Measurements from ENCODE around the gene AFAP1L1.

The AFAP1L1 gene

DNA sequence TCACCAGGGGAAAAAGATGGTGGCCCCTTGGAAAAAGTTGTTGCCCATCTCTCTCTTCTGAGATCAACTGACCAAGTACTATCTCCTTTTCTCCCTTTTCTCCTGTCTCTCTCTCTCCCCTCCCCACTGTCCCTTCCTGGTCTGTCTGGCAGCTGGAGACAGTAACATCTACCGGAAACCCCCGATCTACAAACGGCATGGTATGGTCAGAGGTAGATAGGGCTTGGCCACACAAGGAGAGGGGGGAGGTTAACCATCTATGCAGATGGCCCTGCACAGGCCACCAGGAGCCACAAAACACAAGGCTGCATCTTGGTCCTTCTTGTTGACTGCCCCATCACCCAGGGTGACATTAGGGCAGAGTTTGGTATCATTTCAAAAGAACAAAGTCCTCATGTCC lies 29.3 kb upstream of the AFAP1L1 start:
- TF ChIP-seq CTCF (IDR thresholded peaks at IDR 0.05; ENCODE audit: control insufficient read depth, insufficient read depth, low read depth, low read length, missing control alignments): no peak
- no peak for DNase-seq (ENCODE audit: low read depth)
- no peak overlapping the region for H3K4me3 ChIP-seq (ENCODE audit: control insufficient read depth, low read depth, low read length)

DNA sequence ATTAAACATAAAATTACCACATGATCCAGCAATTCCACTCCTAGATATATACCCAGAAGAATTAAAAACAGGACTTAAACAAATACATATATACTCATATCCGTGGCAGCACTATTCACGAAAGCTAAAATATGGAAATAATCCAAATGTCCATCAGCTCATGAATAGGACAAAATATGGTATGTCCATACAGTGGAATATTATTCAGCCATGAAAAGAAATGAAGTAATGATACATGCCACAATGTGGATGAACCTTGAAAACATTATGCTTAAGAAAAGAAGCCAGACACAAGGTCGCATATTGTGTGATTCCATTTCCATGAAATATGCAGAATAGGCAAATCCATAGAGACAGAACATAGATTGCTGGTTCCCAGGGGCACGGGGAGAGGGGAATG lies 24.8 kb upstream of the AFAP1L1 start:
- TF ChIP-seq CTCF (IDR thresholded peaks at IDR 0.05; ENCODE audit: control insufficient read depth, insufficient read depth, low read depth, low read length, missing control alignments): no peak
- no peak overlapping the region for H3K4me3 ChIP-seq (ENCODE audit: control insufficient read depth, low read depth, low read length)
- DNase-seq (ENCODE audit: low read depth): no peak

DNA sequence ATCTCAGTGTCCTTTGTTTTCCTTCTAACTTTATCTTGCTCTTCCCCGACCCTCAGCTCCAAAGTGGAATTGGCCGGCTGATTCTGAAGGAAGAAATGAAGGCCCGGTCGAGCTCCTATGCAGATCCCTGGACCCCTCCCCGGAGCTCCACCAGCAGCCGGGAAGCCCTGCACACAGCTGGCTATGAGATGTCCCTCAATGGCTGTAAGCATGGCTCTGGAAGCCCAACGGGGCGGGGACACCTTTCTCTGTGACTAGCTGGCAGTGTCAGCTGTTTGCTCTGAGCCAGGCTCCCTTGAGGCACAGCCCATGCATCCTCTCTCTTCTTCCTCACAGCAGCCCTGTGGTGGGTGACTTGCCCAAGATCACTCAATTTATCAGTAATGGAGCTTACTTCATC lies 23.9 kb upstream of the AFAP1L1 start:
- H3K4me3 ChIP-seq (ENCODE audit: control insufficient read depth, low read depth, low read length): no peak overlapping the region
- DNase-seq (ENCODE audit: low read depth): no peak
- no peak for TF ChIP-seq CTCF (IDR thresholded peaks at IDR 0.05; ENCODE audit: control insufficient read depth, insufficient read depth, low read depth, low read length, missing control alignments)

DNA sequence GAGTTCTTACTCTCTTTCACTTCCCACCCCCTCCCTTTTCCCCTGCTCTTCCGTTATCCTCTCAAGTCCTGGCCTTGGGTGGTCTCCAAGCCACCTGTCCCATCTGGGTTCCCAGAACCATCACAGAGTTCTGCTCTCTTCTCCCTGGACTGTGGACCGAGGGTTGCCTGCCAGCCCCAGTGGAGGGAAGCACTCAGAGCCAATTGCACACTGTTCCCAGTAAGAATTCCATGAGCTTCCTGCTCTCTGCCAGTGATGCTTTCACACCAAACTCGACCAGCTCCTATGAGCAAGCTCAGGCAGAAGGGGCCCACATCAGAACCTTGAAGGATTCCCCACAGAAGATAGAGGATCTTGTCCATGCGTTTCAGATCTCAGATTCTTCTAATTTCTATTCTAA lies 20.1 kb upstream of the AFAP1L1 start:
- TF ChIP-seq CTCF (IDR thresholded peaks at IDR 0.05; ENCODE audit: control insufficient read depth, insufficient read depth, low read depth, low read length, missing control alignments): no peak
- H3K4me3 ChIP-seq (ENCODE audit: control insufficient read depth, low read depth, low read length): no peak overlapping the region
- DNase-seq (ENCODE audit: low read depth): no peak

- TF ChIP-seq CTCF (IDR thresholded peaks at IDR 0.05; ENCODE audit: control insufficient read depth, insufficient read depth, low read depth, low read length, missing control alignments): no peak
- no peak for DNase-seq (ENCODE audit: low read depth)
- H3K4me3 ChIP-seq (ENCODE audit: control insufficient read depth, low read depth, low read length): no peak overlapping the region
Observed at GRCh38 chr5:149254506-149254905, 17.2 kb upstream of the AFAP1L1 start.

- TF ChIP-seq CTCF (IDR thresholded peaks at IDR 0.05; ENCODE audit: control insufficient read depth, insufficient read depth, low read depth, low read length, missing control alignments): no peak
- no peak for DNase-seq (ENCODE audit: low read depth)
- no peak overlapping the region for H3K4me3 ChIP-seq (ENCODE audit: control insufficient read depth, low read depth, low read length)
Observed at GRCh38 chr5:149256451-149256850, 15.2 kb upstream of the AFAP1L1 start.

DNA sequence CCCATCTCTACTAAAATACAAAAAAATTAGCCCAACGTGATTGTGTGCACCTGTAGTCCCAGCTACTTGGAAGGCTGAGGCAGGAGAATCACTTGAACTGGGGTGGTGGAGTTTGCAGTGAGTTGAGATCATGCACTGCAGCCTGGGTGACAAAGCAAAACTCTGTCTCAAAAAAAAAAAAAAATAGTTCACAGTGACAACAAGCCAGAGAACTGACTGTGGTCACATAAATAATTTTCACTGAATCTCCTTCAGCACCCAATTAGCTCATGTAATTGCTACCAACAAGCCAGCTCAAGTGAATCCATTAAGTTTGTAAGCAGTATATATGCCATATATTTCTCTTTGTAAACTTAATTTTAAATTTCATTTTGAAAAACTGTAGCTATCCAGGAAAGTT lies 14.5 kb upstream of the AFAP1L1 start:
- no peak overlapping the region for H3K4me3 ChIP-seq (ENCODE audit: control insufficient read depth, low read depth, low read length)
- DNase-seq (ENCODE audit: low read depth): no peak
- no peak for TF ChIP-seq CTCF (IDR thresholded peaks at IDR 0.05; ENCODE audit: control insufficient read depth, insufficient read depth, low read depth, low read length, missing control alignments)

Measured in AG09309 (cell line).